GM19468 (cell line): ENCODE data around the gene PATL2.
"Not testable (repeated sequence)": the region's sequence is repeated elsewhere in the genome, so short reads cannot be mapped to it uniquely, and the experiment has no call there.

Experiments
- ATAC-seq: cut with Tn5 transposase; IDR thresholded peaks from one replicate; pipeline ENCODE4 v1.9.1; 2021; ENCODE audit warnings: mild to moderate bottlenecking, moderate library complexity, moderate number of reproducible peaks; ENCODE audit not compliant: unreplicated experiment; ENCODE audit errors: extremely low read depth

Gene PATL2

GRCh38 chr15:44695294-44695693 lies 15.8 kb downstream of the PATL2 start:
- ATAC-seq: no peak

- ATAC-seq: no peak
Observed at GRCh38 chr15:44694416-44694815, 16.7 kb downstream of the PATL2 start.

- no peak for ATAC-seq
Observed at GRCh38 chr15:44692659-44693058, 18.5 kb downstream of the PATL2 start.

GRCh38 chr15:44690245-44690644 lies 20.9 kb downstream of the PATL2 start:
- ATAC-seq: not testable (repeated sequence)

GRCh38 chr15:44689318-44689717 lies 21.8 kb downstream of the PATL2 start:
- not testable (repeated sequence) for ATAC-seq

- not testable (repeated sequence) for ATAC-seq
Observed at GRCh38 chr15:44682809-44683682, 28.1 kb downstream of the PATL2 start.

- no peak for ATAC-seq
Observed at GRCh38 chr15:44682211-44682610, 28.9 kb downstream of the PATL2 start.

- no peak for ATAC-seq
Observed at GRCh38 chr15:44676676-44677075, 34.4 kb downstream of the PATL2 start.

- ATAC-seq: no peak
Observed at GRCh38 chr15:44675911-44676310, 35.2 kb downstream of the PATL2 start.

- no peak for ATAC-seq
Observed at GRCh38 chr15:44673639-44674038, 37.5 kb downstream of the PATL2 start.

- no peak for ATAC-seq
Observed at GRCh38 chr15:44670087-44670950, 40.8 kb downstream of the PATL2 start.

- no peak for ATAC-seq
Observed at GRCh38 chr15:44668921-44669320, 42.2 kb downstream of the PATL2 start.

- no peak for ATAC-seq
Observed at GRCh38 chr15:44667039-44667360, 44.1 kb downstream of the PATL2 start.

- ATAC-seq: no peak
Observed at GRCh38 chr15:44666210-44667038, 44.7 kb downstream of the PATL2 start.

GRCh38 chr15:44663410-44664308 lies 47.5 kb downstream of the PATL2 start, which contains the start of gene SPG11:
Gene SPG11 (minus strand): TSS chr15:44663662. CDS start chr15:44663647, 15 bp downstream.
- ATAC-seq: peak; percentile 69

GRCh38 chr15:44662478-44663409 lies 48.4 kb downstream of the PATL2 start:
- peak; percentile 16 for ATAC-seq

- no peak for ATAC-seq
Observed at GRCh38 chr15:44661576-44661975, 49.5 kb downstream of the PATL2 start.

GRCh38 chr15:44659056-44659455 lies 52.1 kb downstream of the PATL2 start:
- ATAC-seq: no peak
